ENCODE measurements around the gene ERGIC1. TPM values are rescaled to one million over a fixed set of nuclear protein-coding genes. Genes with fewer than 3 reads are reported as not detected.
A peak's percentile ranks its signal among the peaks of the same experiment; 100 is the strongest.

ERGIC1 gene
- total and polyA plus RNA-seq, 2 experiments from 2014 or later, result 25.2 to 92.2 TPM

DNA sequence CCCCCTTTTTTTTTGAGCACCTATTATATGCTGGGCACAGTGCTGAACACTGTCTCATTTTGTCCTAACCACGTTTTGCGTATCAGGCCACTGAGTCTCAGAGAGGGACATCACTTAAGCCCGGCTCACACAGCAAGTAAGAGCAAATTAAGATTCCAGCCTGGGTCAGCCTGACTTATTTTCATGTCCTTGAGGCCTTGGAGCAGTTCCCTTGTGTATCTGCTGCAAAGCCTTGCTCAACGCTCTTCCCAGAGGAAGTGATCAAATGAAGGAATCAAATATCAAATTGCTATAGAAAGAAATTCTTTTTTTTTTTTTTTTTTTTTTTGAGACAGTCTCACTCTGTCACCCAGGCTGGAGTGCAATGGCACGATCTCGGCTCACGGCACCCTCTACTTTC, 30.7 kb downstream of the ERGIC1 start:
- H3K4me1 ChIP-seq (ENCODE audit: insufficient read depth), result peaks cover 50% of the 10 kb centered on the region
- Mint-ChIP-seq H3K27me3 (ENCODE audit: insufficient read depth, low read depth, poor library complexity) (peaks cover 11% of the 10 kb centered on the region), H3K4me3 (no peak overlapping the region), H3K36me3 (ENCODE audit: low read depth) (peaks cover 3% of the 10 kb centered on the region; the same call in 2 of the 3 replicates), H3K27ac (no peak overlapping the region), H3K9me3 (no peaks in the 10 kb centered on the region), H3K4me1 (peaks cover 36% of the 10 kb centered on the region)
- no peaks in the 10 kb centered on the region for H3K27me3 ChIP-seq (ENCODE audit: insufficient read depth)
- no peak overlapping the region for H3K27ac ChIP-seq (ENCODE audit: low read depth)
- H3K4me2 ChIP-seq, result no peak overlapping the region
- DNase-seq (ENCODE audit: low spot score), result no peak
- H3F3A ChIP-seq (replicated peaks; ENCODE audit: low read depth), result peaks cover 11% of the 10 kb centered on the region; the same call in 1 of the 2 replicates
- TF ChIP-seq CREB1 (CRISPR knock-in tag; IDR thresholded peaks at IDR 0.05; ENCODE audit: low read depth), result no peak
- TF ChIP-seq STAT1 (IDR thresholded peaks at IDR 0.05; ENCODE audit: unreplicated experiment), result no peak
- no peak for TF ChIP-seq JUNB (IDR thresholded peaks at IDR 0.05; ENCODE audit: unreplicated experiment)
- no peak for TF ChIP-seq CTCF (conservative IDR thresholded peaks at IDR 0.05; ENCODE audit: low read depth in 2 of 2)
- TF ChIP-seq POLR2AphosphoS5 (IDR thresholded peaks at IDR 0.05; ENCODE audit: low read depth), result no peak
- no peak overlapping the region for H3K4me3 ChIP-seq
- H4K20me1 ChIP-seq (replicated peaks; ENCODE audit: insufficient read depth), result peaks cover 35% of the 10 kb centered on the region
- no peak overlapping the region for H2AFZ ChIP-seq
- H3K79me2 ChIP-seq (replicated peaks; ENCODE audit: insufficient read depth), result peaks cover 65% of the 10 kb centered on the region
- no peaks in the 10 kb centered on the region for H3K36me3 ChIP-seq (ENCODE audit: insufficient read depth)
- H3K9me2 ChIP-seq (ENCODE audit: insufficient read depth), result no peaks in the 10 kb centered on the region
- ATAC-seq, result no peak

GRCh38 chr5:172866378-172866777, 32.3 kb downstream of the ERGIC1 start:
- H2AFZ ChIP-seq, result no peak overlapping the region
- peak overlapping the region; percentile 79 for H3K27ac ChIP-seq (ENCODE audit: low read depth)
- TF ChIP-seq EZH2phosphoT487 (IDR thresholded peaks at IDR 0.05; ENCODE audit: unreplicated experiment) (no peak), CTCF (conservative IDR thresholded peaks at IDR 0.05; ENCODE audit: low read depth in 2 of 2) (no peak)
- H3K4me1 Mint-ChIP-seq, result peaks cover 28% of the 10 kb centered on the region
- no peaks in the 10 kb centered on the region for H3K9me3 Mint-ChIP-seq
- peaks cover 43% of the 10 kb centered on the region for H4K20me1 ChIP-seq (replicated peaks; ENCODE audit: insufficient read depth)
- H3K9me2 ChIP-seq (ENCODE audit: insufficient read depth), result no peaks in the 10 kb centered on the region
- no peak for DNase-seq (ENCODE audit: low spot score)
- H3K4me2 ChIP-seq, result peak overlapping the region; percentile 22
- peaks cover 11% of the 10 kb centered on the region; the same call in 1 of the 2 replicates for H3F3A ChIP-seq (replicated peaks; ENCODE audit: low read depth)
- H3K4me3 ChIP-seq, result no peak overlapping the region
- H3K27me3 ChIP-seq (ENCODE audit: insufficient read depth), result no peaks in the 10 kb centered on the region
- peaks cover 3% of the 10 kb centered on the region; the same call in 2 of the 3 replicates for H3K36me3 Mint-ChIP-seq (ENCODE audit: low read depth)
- no peaks in the 10 kb centered on the region; the same call in 1 of the 2 replicates for H3K36me3 ChIP-seq (ENCODE audit: insufficient read depth)
- H3K79me2 ChIP-seq (replicated peaks; ENCODE audit: insufficient read depth), result peaks cover 66% of the 10 kb centered on the region
- H3K27me3 Mint-ChIP-seq (ENCODE audit: insufficient read depth, low read depth, poor library complexity), result peaks cover 11% of the 10 kb centered on the region
- no peak overlapping the region for H3K4me3 Mint-ChIP-seq
- H3K27ac Mint-ChIP-seq, result peak overlapping the region; percentile 8; the same call in 1 of the 2 replicates
- no peak for ATAC-seq
- peaks cover 66% of the 10 kb centered on the region for H3K4me1 ChIP-seq (ENCODE audit: insufficient read depth)
